ENCODE measurements around the gene GULP1.

- TF ChIP-seq CTCF (IDR thresholded peaks at IDR 0.05; ENCODE audit: poor library complexity, severe bottlenecking) (no peak), EP300 (conservative IDR thresholded peaks at IDR 0.05; ENCODE audit: poor library complexity, severe bottlenecking) (no peak), TAF1 (IDR thresholded peaks at IDR 0.05; ENCODE audit: low read depth) (no peak), SMC3 (conservative IDR thresholded peaks at IDR 0.05; ENCODE audit: poor library complexity) (no peak), REST (IDR thresholded peaks at IDR 0.05; ENCODE audit: borderline replicate concordance) (no peak), RAD21 (conservative IDR thresholded peaks at IDR 0.05) (no peak)
Observed at GRCh38 chr2:188414869-188415753, 123.4 kb downstream of the GULP1 start.

Data from neural cell (in vitro differentiated cells).